GM12878 (cell line): Measurements from ENCODE around the gene OLFML2B. TPM values are rescaled to one million over a fixed set of nuclear protein-coding genes. Genes with fewer than 3 reads are reported as not detected.

Source experiments
- ATAC-seq: fragments of 200-7000 bp; cut with Tn5 transposase; 3 replicates; pipeline ENCODE4 v1.9.1; 2020; ENCODE audit warnings: mild to moderate bottlenecking, moderate library complexity
- Bru-seq: library from RNA; stranded (reverse); fragments of 400-500 nt; gene quantifications from one replicate; lab custom pipeline; 2021; lab: Mats Ljungman, UMichigan
- BruChase-seq, 2 experiments: library from RNA; stranded (reverse); fragments of 400-500 nt; gene quantifications; one replicate each; lab custom pipeline; 2021; lab: Mats Ljungman, UMichigan
- BruUV-seq: library from RNA; stranded (reverse); fragments of 400-500 nt; replicated peaks from 2 replicates; lab custom pipeline; 2021; lab: Mats Ljungman, UMichigan
- CTCF ChIA-PET: fragments of 300-600 bp; sonication (Branson Sonifier 250); formaldehyde crosslinking; extraction: SDS; loops from one replicate; lab custom pipeline; 2021; ENCODE audit warnings: inconsistent platforms; lab: Yijun Ruan, JAX
- POLR2A ChIA-PET: fragments of 350-600 bp; formaldehyde crosslinking; extraction: SDS; loops from one replicate; lab custom pipeline; 2021; ENCODE audit warnings: inconsistent platforms; lab: Charles Lee
- RAD21 ChIA-PET: fragments of 300-600 bp; sonication (Branson Sonifier 250); formaldehyde crosslinking; loops from one replicate; lab custom pipeline; 2023; ENCODE audit warnings: antibody characterized with exemption; ENCODE audit not compliant: unreplicated experiment; lab: Charles Lee
- SMC1A ChIA-PET: fragments of 300-600 bp; sonication (Branson Sonifier 250); formaldehyde crosslinking; loops from one replicate; lab custom pipeline; 2023; ENCODE audit not compliant: unreplicated experiment, uncharacterized antibody; lab: Charles Lee
- DNase-seq: peaks from one replicate; pipeline ENCODE4 v3.0.0-alpha.2; 2011; ENCODE audit warnings: low read depth, low spot score
- FAIRE-seq: peaks from 3 replicates; lab custom pipeline; 2011; peaks lifted over from hg19 to GRCh38; lab: Jason Lieb, UNC
- H2AFZ ChIP-seq: 2 replicates; pipeline ENCODE4 v1.6.0; 2011; ENCODE audit warnings: low read depth, low read length, control low read depth; ENCODE audit not compliant: control insufficient read depth
- H3K27ac ChIP-seq: 2 replicates; pipeline ENCODE4 v1.5.1; 2011; ENCODE audit warnings: control low read depth; ENCODE audit not compliant: control insufficient read depth, insufficient read depth
- H3K27me3 ChIP-seq, 2 experiments: replicated peaks in 1 of 2; 2 replicates each; pipeline versions ENCODE4 v1.6.0 to v1.6.1; 2011; ENCODE audit warnings: low read length in 1 of 2; ENCODE audit not compliant: control insufficient read depth in 2 of 2, insufficient read depth in 2 of 2
- H3K36me3 ChIP-seq, 2 experiments: 2 replicates each; pipeline ENCODE4 v1.5.1; 2011; ENCODE audit warnings: low read length in 1 of 2; ENCODE audit not compliant: control insufficient read depth in 2 of 2, insufficient read depth in 2 of 2
- H3K4me1 ChIP-seq: 2 replicates; pipeline ENCODE4 v1.6.1; 2011; ENCODE audit warnings: mild to moderate bottlenecking, low read length, moderate library complexity, mixed read lengths; ENCODE audit not compliant: control insufficient read depth, insufficient read depth
- H3K4me2 ChIP-seq: 2 replicates; pipeline ENCODE4 v1.6.0; 2011; ENCODE audit warnings: control low read depth; ENCODE audit not compliant: control insufficient read depth, insufficient read depth
- H3K4me3 ChIP-seq: fragments of 200-600 bp; sonication (generic); 2 replicates; pipeline ENCODE4 v1.5.1; 2016
- H3K79me2 ChIP-seq: 2 replicates; pipeline ENCODE4 v1.6.0; 2011; ENCODE audit warnings: low read length; ENCODE audit not compliant: control insufficient read depth, insufficient read depth
- H3K9ac ChIP-seq: 2 replicates; pipeline ENCODE4 v1.8.0; 2011; ENCODE audit warnings: low read length, control low read depth, mixed read lengths; ENCODE audit not compliant: control insufficient read depth, insufficient read depth
- H3K9me3 ChIP-seq: replicated peaks from 3 replicates; pipeline ENCODE4 v1.5.1; 2011; ENCODE audit warnings: mild to moderate bottlenecking, low read length; ENCODE audit not compliant: control insufficient read depth, insufficient read depth
- H4K20me1 ChIP-seq: 2 replicates; pipeline ENCODE4 v1.6.0; 2011; ENCODE audit not compliant: control insufficient read depth, insufficient read depth
- CTCF ChIP-seq, 3 experiments: IDR thresholded peaks in 2 of 3; conservative IDR thresholded peaks in 1 of 3; 2 replicates each; pipeline ENCODE4 v1.5.1; 2011; ENCODE audit warnings: low read depth in 3 of 3, low read length in 3 of 3, mild to moderate bottlenecking in 3 of 3, control low read depth in 2 of 3, moderate library complexity in 2 of 3, inconsistent platforms in 1 of 3, mixed read lengths in 1 of 3; ENCODE audit not compliant: control insufficient read depth in 2 of 3, insufficient read depth in 1 of 3; ENCODE audit errors: extremely low read depth in 1 of 3
- HCFC1 ChIP-seq: fragments of 150-350 bp; IDR thresholded peaks from 2 replicates; pipeline ENCODE4 v1.6.1; 2014; ENCODE audit warnings: low read length
- HDAC2 ChIP-seq: fragments of 200-600 bp; sonication (generic); IDR thresholded peaks from 2 replicates; pipeline ENCODE4 v1.6.1; 2017
- HDAC6 ChIP-seq: fragments of 200-600 bp; sonication (generic); IDR thresholded peaks from one replicate; pipeline ENCODE4 v1.8.0; 2017; ENCODE audit warnings: antibody characterized with exemption; ENCODE audit not compliant: unreplicated experiment
- RAD21 ChIP-seq: IDR thresholded peaks from 2 replicates; pipeline ENCODE4 v1.6.1; 2011; ENCODE audit warnings: mild to moderate bottlenecking, low read depth, low read length, moderate library complexity; ENCODE audit not compliant: insufficient read depth
- SMARCA5 ChIP-seq: fragments of 450-650 bp; IDR thresholded peaks from 2 replicates; pipeline ENCODE4 v1.6.1; 2017; ENCODE audit warnings: mild to moderate bottlenecking
- WGBS: methylation state at CpG from one replicate; pipeline ENCODE4 v1.1.6; 2016; ENCODE audit warnings: low lambda C conversion rate; ENCODE audit not compliant: insufficient replicate concordance, insufficient coverage; ENCODE audit errors: missing lambda C conversion rate; 5-methylcytosine and 5-hydroxymethylcytosine counted together
- in situ Hi-C: fragments of 300-500 bp; cut with MboI; formaldehyde crosslinking; loops from 9 replicates; pipeline ENCODE4 v1.14.3; 2018; ENCODE audit warnings: mixed read lengths
- intact Hi-C: fragments of 100-400 bp; cut with micrococcal nuclease; formaldehyde crosslinking; loops from one replicate; pipeline ENCODE4 v1.14.2; 2022; ENCODE audit not compliant: unreplicated experiment
- long read RNA-seq, 2 experiments: library from polyadenylated mRNA; unstranded; transcript quantifications; one replicate each; pipeline ENCODE4 v2.0.0, GENCODE V29; 2019 to 2020
- polyA minus RNA-seq, 3 experiments: library from RNA; depleted of rRNA, polyadenylated mRNA; stranded (reverse); fragments of >200 nt; gene quantifications; 2 replicates each; pipeline ENCODE4 v1.2.3, GENCODE V29; 2011
- polyA plus RNA-seq, 11 experiments: library from polyadenylated mRNA; depleted of rRNA in 4 of 11; unstranded in 6 of 11; stranded (reverse) in 5 of 11; fragments of >200 nt; fragmentation: Nextera tagmentation in 4 of 11; fragmentation: Illumina TruSeq in 1 of 11; extraction: Ambion mirVana in 4 of 11; extraction: Trizol in 1 of 11; gene quantifications; 1 replicate in 1 of 11; 2 replicates in 10 of 11; pipeline versions ENCODE4 v1.2.1 to v1.2.3, GENCODE V29; 2011 to 2016; ENCODE audit warnings: inconsistent platforms in 2 of 11, missing spikeins in 2 of 11, low read depth in 1 of 11
- total RNA-seq, 4 experiments: library from RNA; depleted of rRNA in 3 of 4; stranded (reverse); fragments of >200 nt in 3 of 4; fragmentation: Illumina TruSeq in 1 of 4; extraction: Trizol in 1 of 4; gene quantifications; 2 replicates each; pipeline versions ENCODE4 v1.2.1 to v1.2.3, GENCODE V29; 2013 to 2021

OLFML2B gene
- not detected in 2 replicates for total RNA-seq (2013; cell fraction: nucleolus; rRNA removed)
- not detected in 2 replicates for total RNA-seq (2014; rRNA removed)
- not detected in 2 replicates for total RNA-seq (2014; rRNA removed; fragmentation: Illumina TruSeq; extraction: Trizol)
- not detected in 2 replicates for total RNA-seq (2021)
- polyA plus RNA-seq (2011; ENCODE audit: low read depth): not detected
- polyA plus RNA-seq (2011; rRNA removed): not detected in 2 replicates
- polyA plus RNA-seq (2011; cell fraction: cytosol; rRNA removed): not detected in 2 replicates
- not detected in 2 replicates for polyA plus RNA-seq (2011; cell fraction: nucleus; rRNA removed)
- not detected in 2 replicates for polyA plus RNA-seq (2012)
- polyA plus RNA-seq (2014; fragmentation: Illumina TruSeq; extraction: Trizol): not detected in 2 replicates
- not detected for polyA plus RNA-seq (2014; fragmentation: Nextera tagmentation; extraction: Ambion mirVana)
- polyA plus RNA-seq (2014; rRNA removed): not detected in 2 replicates
- polyA plus RNA-seq (2016; fragmentation: Nextera tagmentation; extraction: Ambion mirVana): not detected
- not detected in 2 replicates for polyA minus RNA-seq (2011; rRNA and poly(A)+ RNA removed)
- not detected in 2 replicates for polyA minus RNA-seq (2011; cell fraction: cytosol; rRNA and poly(A)+ RNA removed)
- polyA minus RNA-seq (2011; cell fraction: nucleus; rRNA and poly(A)+ RNA removed): not detected in 2 replicates
- Bru-seq, nascent RNA: not detected
- percentile 1 among the genes with signal in this experiment for BruChase-seq, experiment 1, labeled RNA remaining after a 6-hour chase
- BruChase-seq, experiment 2, labeled RNA remaining after a 2-hour chase: percentile 2 among the genes with signal in this experiment
- long read RNA-seq, experiment 1: 0 reads
- long read RNA-seq, experiment 2: 0 reads

DNA sequence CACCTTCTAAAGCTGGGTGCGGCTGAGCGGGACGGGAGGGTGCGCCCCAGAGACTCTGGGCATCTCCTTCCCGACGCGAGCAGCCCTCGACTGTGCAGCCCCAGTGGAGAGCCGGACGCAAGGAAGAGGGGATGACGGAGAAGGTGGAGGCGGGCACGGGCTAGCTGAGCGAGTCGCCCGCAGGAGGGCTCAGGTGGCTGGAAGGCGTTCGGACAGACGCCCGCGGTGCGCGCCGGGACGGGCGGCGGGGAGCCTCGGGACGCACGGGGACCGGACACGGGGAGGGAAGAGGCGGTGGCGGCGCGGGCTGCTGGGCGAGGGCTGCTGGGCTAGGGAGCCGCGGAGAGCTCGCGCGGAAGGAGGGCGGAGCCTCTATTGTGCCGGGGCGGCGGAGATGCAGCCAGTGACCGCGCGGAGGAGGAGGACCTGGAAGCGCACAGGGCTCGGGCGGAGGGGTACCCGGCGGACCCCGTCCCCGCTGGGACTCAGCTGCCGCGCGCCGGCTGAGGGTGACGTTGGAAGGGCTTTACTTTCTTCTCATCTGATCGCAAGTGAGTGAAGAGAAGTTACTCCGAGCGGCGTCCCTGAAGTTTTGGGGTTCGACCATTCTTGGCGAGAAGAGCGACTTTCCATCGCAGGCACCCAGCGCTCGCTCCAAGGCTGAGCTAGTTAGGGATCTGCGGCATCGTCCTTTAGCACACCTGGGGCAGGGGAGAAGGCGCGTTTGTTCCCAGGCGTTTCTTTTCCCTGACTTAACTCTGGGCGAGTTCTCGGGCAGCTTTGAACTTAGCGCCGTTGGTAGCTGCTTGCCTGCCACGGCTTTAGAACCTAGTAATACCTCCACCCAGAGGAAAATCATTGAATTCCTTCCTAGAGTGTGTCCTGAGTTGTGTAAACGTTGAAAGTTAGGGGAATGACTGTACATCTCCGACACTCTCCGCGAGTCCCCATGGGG, at the start of gene OLFML2B:
OLFML2B (minus strand) TSS at position 323 of the 955 bp plus-strand sequence. CDS start 439 bp downstream, outside the sequence.
- SMC1A ChIA-PET: interaction anchor here (0.8 kb wide), 1 partner anchor 25 kb away, joined by 3 read pairs; no protein-coding TSS in a partner anchor
- Histone ChIP-seq H3K4me3 (peak within 1 kb of the TSS; percentile 37), H4K20me1 (no peaks in the 10 kb centered on the region), H3K27ac (no peak within 1 kb of the TSS), H3K36me3 (no peaks in the 10 kb centered on the region), H2AFZ (peak within 1 kb of the TSS; percentile 50)
- WGBS: 2% methylated on average over 82 of the region's 85 CpGs
- 0 out of 2 replicates have a peak, but pooled peaks have one; percentile 44 for TF ChIP-seq HDAC2
- no peak for TF ChIP-seq SMARCA5
- TF ChIP-seq HDAC6: peak; percentile 96
- TF ChIP-seq CTCF (IDR thresholded peaks at IDR 0.05 in 2 of 3, conservative IDR thresholded peaks at IDR 0.05 in 1 of 3; ENCODE audit: control insufficient read depth in 2 of 3, extremely low read depth in 1 of 3, insufficient read depth in 1 of 3, low read depth in 3 of 3, low read length in 3 of 3): no peak; a peak in 1 of 6 replicates
- TF ChIP-seq RAD21: 0 out of 2 replicates have a peak, but pooled peaks have one; percentile 29
- TF ChIP-seq HCFC1: no peak
- TF ChIP-seq, all 136 proteins: peak for 3
- Histone ChIP-seq H3K9ac (no peak within 1 kb of the TSS), H3K79me2 (no peaks in the 10 kb centered on the region), H3K9me3 (no peaks in the 10 kb centered on the region; the same call in 1 of the 3 replicates), H3K4me1 (peaks cover 4% of the 10 kb centered on the region), H3K27me3 (peaks cover 6 to 7% of the 10 kb centered on the region in 2 experiments; a peak in 3 of 4 replicates), H3K4me2 (peak within 1 kb of the TSS; percentile 69)
- in situ Hi-C loops: no loop called here
- FAIRE-seq (no peak), ATAC-seq (peak; percentile 87), DNase-seq (no peak)
- intact Hi-C loops: no loop called here
- no TSS peak for BruUV-seq
- ChIA-PET POLR2A (no interaction called here), CTCF (interaction anchor here (0.7 to 2.1 kb wide), 3 partner anchors 13 to 1071 kb away, joined by 4 to 9 read pairs (median 6); no protein-coding TSS in a partner anchor), RAD21 (no interaction called here)
